M059J (cell line): Measurements from ENCODE around the gene IAH1. TPM values are rescaled to one million over a fixed set of nuclear protein-coding genes. Genes with fewer than 3 reads are reported as not detected.

ENCODE experiments used
- DNase-seq: peaks from one replicate; pipeline ENCODE4 v3.0.0-alpha.2; 2012; ENCODE audit warnings: low read depth
- total RNA-seq: library from RNA; depleted of rRNA; stranded (reverse); fragments of >200 nt; shearing (Covaris generic); gene quantifications from 2 replicates; pipeline ENCODE4 v1.2.3, GENCODE V29; 2014; rRNA removed

Gene IAH1
- 46.9 and 62.4 TPM in 2 replicates for total RNA-seq

GRCh38 chr2:9474361-9475057 lies at the start of gene IAH1:
TSS of gene IAH1 (plus strand) at chr2:9474551. CDS start at chr2:9474567, 16 bp downstream.
- DNase-seq: peak; percentile 41

GRCh38 chr2:9428965-9429577 lies 45.3 kb upstream of the IAH1 start:
- no peak for DNase-seq

GRCh38 chr2:9430316-9431293 lies 43.7 kb upstream of the IAH1 start:
- peak; percentile 31 for DNase-seq

GRCh38 chr2:9434489-9434888 lies 39.9 kb upstream of the IAH1 start:
- no peak for DNase-seq

- DNase-seq: no peak
These were observed 34.8 kb upstream of the IAH1 start for GRCh38 chr2:9439536-9439935.

GRCh38 chr2:9440058-9440727 lies 34.2 kb upstream of the IAH1 start:
- no peak for DNase-seq

- DNase-seq: no peak
These were observed 32.8 kb upstream of the IAH1 start for GRCh38 chr2:9441556-9441955.

- DNase-seq: no peak
These were observed 30.8 kb upstream of the IAH1 start for GRCh38 chr2:9443526-9443925.

- no peak for DNase-seq
These were observed 29.3 kb upstream of the IAH1 start for GRCh38 chr2:9445089-9445488.

- no peak for DNase-seq
These were observed 23.1 kb upstream of the IAH1 start for GRCh38 chr2:9451231-9451630.

- no peak for DNase-seq
These were observed 13.8 kb upstream of the IAH1 start for GRCh38 chr2:9460441-9461017.

- no peak for DNase-seq
These were observed 13.3 kb upstream of the IAH1 start for GRCh38 chr2:9461079-9461478.

- DNase-seq: no peak
These were observed 12.0 kb upstream of the IAH1 start for GRCh38 chr2:9462313-9462712.

- no peak for DNase-seq
These were observed 11.3 kb upstream of the IAH1 start for GRCh38 chr2:9462886-9463697.

- DNase-seq: peak; percentile 26
These were observed 10.7 kb upstream of the IAH1 start for GRCh38 chr2:9463698-9464034.

GRCh38 chr2:9465170-9465569 lies 9.2 kb upstream of the IAH1 start:
- no peak for DNase-seq

GRCh38 chr2:9466147-9466683 lies 8.1 kb upstream of the IAH1 start:
- no peak for DNase-seq

- no peak for DNase-seq
These were observed 6.7 kb upstream of the IAH1 start for GRCh38 chr2:9467687-9468086.

- DNase-seq: no peak
These were observed 3.1 kb upstream of the IAH1 start for GRCh38 chr2:9471206-9471605.

GRCh38 chr2:9472511-9472910 lies 1.8 kb upstream of the IAH1 start:
- DNase-seq: no peak
